ENCODE results near the gene RASGEF1B. TPM values are rescaled to one million over a fixed set of nuclear protein-coding genes. Genes with fewer than 3 reads are reported as not detected.

RASGEF1B gene
- total and polyA plus RNA-seq, 2 of the 13 experiments (the other 11 are each of a cell fraction or from before 2014, with no cell fraction given), result 0.04 TPM

- Histone ChIP-seq H3K79me2 (ENCODE audit: insufficient read depth, low read length) (no peaks in the 10 kb centered on the region), H3K9me3 (ENCODE audit: low read length) (no peaks in the 10 kb centered on the region), H2AFZ (ENCODE audit: low read length) (no peak overlapping the region), H3K36me3 (replicated peaks in 1 of 2; ENCODE audit: control insufficient read depth in 1 of 2, insufficient read depth in 2 of 2, low read length in 2 of 2) (no peaks in the 10 kb centered on the region), H3K4me2 (ENCODE audit: low read depth, low read length) (no peak overlapping the region), H3K27me3 (ENCODE audit: control insufficient read depth in 1 of 2, insufficient read depth in 2 of 2, low read length in 2 of 2) (no peaks in the 10 kb centered on the region; a peak in 1 of 5 replicates), H4K20me1 (ENCODE audit: insufficient read depth, low read length) (no peaks in the 10 kb centered on the region), H3K9ac (ENCODE audit: insufficient read depth, low read depth, low read length) (no peak overlapping the region), H3K27ac (ENCODE audit: extremely low read length, insufficient read depth, low read length) (no peak overlapping the region), H3K4me1 (ENCODE audit: insufficient read depth, low read length) (no peaks in the 10 kb centered on the region), H3K4me3 (replicated peaks in 1 of 3; ENCODE audit: insufficient read depth in 1 of 3, low read depth in 2 of 3, low read length in 3 of 3) (no peak overlapping the region)
- ChIA-PET CTCF (ENCODE audit: low intra/inter-chr PET ratio, low total read pairs) (no interaction called here), POLR2A (no interaction called here)
- no peak for ATAC-seq
- no peak for DNase-seq (ENCODE audit: low spot score)
- no TSS peak for BruUV-seq (replicated peaks)
- intact Hi-C loops (cut with micrococcal nuclease; ENCODE audit: unreplicated experiment), result no loop called here
- FAIRE-seq, result no peak
- TF ChIP-seq, protein P1, sequence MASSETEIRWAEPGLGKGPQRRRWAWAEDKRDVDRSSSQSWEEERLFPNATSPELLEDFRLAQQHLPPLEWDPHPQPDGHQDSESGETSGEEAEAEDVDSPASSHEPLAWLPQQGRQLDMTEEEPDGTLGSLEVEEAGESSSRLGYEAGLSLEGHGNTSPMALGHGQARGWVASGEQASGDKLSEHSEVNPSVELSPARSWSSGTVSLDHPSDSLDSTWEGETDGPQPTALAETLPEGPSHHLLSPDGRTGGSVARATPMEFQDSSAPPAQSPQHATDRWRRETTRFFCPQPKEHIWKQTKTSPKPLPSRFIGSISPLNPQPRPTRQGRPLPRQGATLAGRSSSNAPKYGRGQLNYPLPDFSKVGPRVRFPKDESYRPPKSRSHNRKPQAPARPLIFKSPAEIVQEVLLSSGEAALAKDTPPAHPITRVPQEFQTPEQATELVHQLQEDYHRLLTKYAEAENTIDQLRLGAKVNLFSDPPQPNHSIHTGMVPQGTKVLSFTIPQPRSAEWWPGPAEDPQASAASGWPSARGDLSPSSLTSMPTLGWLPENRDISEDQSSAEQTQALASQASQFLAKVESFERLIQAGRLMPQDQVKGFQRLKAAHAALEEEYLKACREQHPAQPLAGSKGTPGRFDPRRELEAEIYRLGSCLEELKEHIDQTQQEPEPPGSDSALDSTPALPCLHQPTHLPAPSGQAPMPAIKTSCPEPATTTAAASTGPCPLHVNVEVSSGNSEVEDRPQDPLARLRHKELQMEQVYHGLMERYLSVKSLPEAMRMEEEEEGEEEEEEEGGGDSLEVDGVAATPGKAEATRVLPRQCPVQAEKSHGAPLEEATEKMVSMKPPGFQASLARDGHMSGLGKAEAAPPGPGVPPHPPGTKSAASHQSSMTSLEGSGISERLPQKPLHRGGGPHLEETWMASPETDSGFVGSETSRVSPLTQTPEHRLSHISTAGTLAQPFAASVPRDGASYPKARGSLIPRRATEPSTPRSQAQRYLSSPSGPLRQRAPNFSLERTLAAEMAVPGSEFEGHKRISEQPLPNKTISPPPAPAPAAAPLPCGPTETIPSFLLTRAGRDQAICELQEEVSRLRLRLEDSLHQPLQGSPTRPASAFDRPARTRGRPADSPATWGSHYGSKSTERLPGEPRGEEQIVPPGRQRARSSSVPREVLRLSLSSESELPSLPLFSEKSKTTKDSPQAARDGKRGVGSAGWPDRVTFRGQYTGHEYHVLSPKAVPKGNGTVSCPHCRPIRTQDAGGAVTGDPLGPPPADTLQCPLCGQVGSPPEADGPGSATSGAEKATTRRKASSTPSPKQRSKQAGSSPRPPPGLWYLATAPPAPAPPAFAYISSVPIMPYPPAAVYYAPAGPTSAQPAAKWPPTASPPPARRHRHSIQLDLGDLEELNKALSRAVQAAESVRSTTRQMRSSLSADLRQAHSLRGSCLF (CRISPR knock-in tag; IDR thresholded peaks at IDR 0.05; ENCODE audit: borderline replicate concordance), result no peak
- no peak for TF ChIP-seq ZSCAN22 (CRISPR knock-in tag; IDR thresholded peaks at IDR 0.05)
- no peak for TF ChIP-seq TSC22D2 (CRISPR knock-in tag; IDR thresholded peaks at IDR 0.05; ENCODE audit: borderline replicate concordance)
- TF ChIP-seq ZFP36L1 (CRISPR knock-in tag; IDR thresholded peaks at IDR 0.05), result no peak
- TF ChIP-seq FOXA3 (CRISPR knock-in tag; IDR thresholded peaks at IDR 0.05), result no peak
- TF ChIP-seq, protein P2, sequence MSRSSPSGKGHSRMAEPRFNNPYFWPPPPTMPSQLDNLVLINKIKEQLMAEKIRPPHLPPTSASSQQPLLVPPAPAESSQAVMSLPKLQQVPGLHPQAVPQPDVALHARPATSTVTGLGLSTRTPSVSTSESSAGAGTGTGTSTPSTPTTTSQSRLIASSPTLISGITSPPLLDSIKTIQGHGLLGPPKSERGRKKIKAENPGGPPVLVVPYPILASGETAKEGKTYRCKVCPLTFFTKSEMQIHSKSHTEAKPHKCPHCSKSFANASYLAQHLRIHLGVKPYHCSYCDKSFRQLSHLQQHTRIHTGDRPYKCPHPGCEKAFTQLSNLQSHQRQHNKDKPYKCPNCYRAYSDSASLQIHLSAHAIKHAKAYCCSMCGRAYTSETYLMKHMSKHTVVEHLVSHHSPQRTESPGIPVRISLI (CRISPR knock-in tag; IDR thresholded peaks at IDR 0.05; ENCODE audit: borderline replicate concordance), result no peak
- no peak for TF ChIP-seq ZNF839 (CRISPR knock-in tag; IDR thresholded peaks at IDR 0.05; ENCODE audit: borderline replicate concordance)
- no peak for TF ChIP-seq BRF2 (CRISPR knock-in tag; IDR thresholded peaks at IDR 0.05)
- no peak for TF ChIP-seq HNRNPUL1 (IDR thresholded peaks at IDR 0.05; ENCODE audit: low read depth, low read length)
- TF ChIP-seq TFAP4 (IDR thresholded peaks at IDR 0.05; ENCODE audit: borderline replicate concordance, low read depth), result no peak
- TF ChIP-seq, protein P3, sequence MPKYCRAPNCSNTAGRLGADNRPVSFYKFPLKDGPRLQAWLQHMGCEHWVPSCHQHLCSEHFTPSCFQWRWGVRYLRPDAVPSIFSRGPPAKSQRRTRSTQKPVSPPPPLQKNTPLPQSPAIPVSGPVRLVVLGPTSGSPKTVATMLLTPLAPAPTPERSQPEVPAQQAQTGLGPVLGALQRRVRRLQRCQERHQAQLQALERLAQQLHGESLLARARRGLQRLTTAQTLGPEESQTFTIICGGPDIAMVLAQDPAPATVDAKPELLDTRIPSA (CRISPR knock-in tag; IDR thresholded peaks at IDR 0.05; ENCODE audit: borderline replicate concordance), result no peak
- TF ChIP-seq CENPBD1 (CRISPR knock-in tag; IDR thresholded peaks at IDR 0.05; ENCODE audit: borderline replicate concordance, low read depth), result no peak
- TF ChIP-seq HDAC1 (CRISPR knock-in tag; IDR thresholded peaks at IDR 0.05), result no peak
- WGBS (ENCODE audit: low lambda C conversion rate), result 0% methylated on average over 1 of the region's 4 CpGs
- in situ Hi-C loops (cut with HindIII; ENCODE audit: extremely low pct_ligation_motif_present, low pct_unique_long_range_greater_than_20kb), result no loop called here
These were observed 73.3 kb downstream of the RASGEF1B start for GRCh38 chr4:81398379-81398778.

All from HepG2 (cell line).